ENCODE measurements around the gene ITGB3BP. TPM values are rescaled to one million over a fixed set of nuclear protein-coding genes. Genes with fewer than 3 reads are reported as not detected.
A peak's percentile ranks its signal among the peaks of the same experiment; 100 is the strongest.

Gene ITGB3BP
- total RNA-seq, 1 donor from 2014 or later, result 12.7 TPM

DNA sequence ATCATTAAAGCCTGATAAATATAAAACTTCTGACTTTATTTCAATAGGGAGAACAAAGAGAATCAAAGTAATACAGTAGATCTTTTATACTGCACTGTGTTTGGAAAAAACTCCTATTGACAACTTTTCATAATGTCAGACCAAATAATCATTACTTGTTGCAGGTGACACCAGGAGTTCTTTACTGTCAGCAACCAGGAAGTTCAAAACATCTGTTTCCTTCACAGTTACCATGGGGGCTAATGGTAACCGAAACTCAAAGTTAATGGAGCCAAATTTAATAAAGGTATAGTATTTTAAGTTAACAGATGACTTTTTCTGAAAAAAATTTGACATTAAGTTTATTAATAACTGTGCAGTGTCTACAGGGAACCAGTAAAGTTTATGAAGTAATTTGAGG is 10.9 kb upstream of the ITGB3BP start:
- TF ChIP-seq CTCF (IDR thresholded peaks at IDR 0.05), result no peak
- Mint-ChIP-seq H3K27ac (ENCODE audit: unreplicated experiment) (no peak overlapping the region), H3K4me3 (ENCODE audit: unreplicated experiment) (no peak overlapping the region), H3K27me3 (ENCODE audit: low read depth) (no peaks in the 10 kb centered on the region), H3K9me3 (ENCODE audit: low read depth) (no peaks in the 10 kb centered on the region), H3K36me3 (ENCODE audit: low read depth) (peaks cover 4% of the 10 kb centered on the region), H3K4me1 (ENCODE audit: low read depth) (no peaks in the 10 kb centered on the region)
- DNase-seq (ENCODE audit: low spot score), result no peak

DNA sequence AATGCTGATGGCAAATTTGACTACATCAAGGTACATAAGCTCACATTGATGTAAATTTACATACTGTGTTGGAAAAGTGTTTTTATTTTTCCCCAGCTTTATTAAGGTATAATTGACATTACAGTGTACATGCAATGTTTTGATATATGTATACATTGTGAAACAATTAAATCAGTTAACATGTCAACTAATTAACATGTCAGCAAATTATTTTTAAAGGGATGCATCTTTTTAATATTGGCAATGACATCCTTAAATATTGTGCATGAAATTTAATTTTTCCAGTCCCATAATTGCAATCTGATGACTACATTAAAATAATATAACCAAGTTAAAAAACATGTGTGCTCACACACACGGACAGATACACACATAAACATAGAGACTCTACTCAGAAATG is 9.7 kb upstream of the ITGB3BP start:
- no peak for TF ChIP-seq CTCF (IDR thresholded peaks at IDR 0.05)
- no peaks in the 10 kb centered on the region for H3K4me1 Mint-ChIP-seq (ENCODE audit: low read depth)
- DNase-seq (ENCODE audit: low spot score), result no peak

DNA sequence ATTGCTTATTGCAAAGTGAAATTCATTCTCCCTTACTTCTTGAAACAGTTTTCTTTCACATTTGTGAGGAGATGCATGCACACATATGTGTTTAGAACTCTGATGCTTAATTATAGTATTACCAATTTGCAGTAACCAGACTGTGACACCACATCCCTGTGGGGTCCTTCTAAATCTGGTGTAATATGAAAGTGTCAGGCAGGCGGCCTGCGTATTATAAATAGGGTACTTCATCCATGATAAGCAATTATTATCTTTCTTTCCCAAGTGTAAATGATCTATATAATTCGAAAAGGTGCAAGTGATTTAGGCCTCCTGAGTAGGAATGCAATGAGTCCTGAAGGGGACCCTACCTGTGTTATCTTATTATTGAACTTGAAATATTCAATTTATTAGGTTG is 1.2 kb upstream of the ITGB3BP start:
- Mint-ChIP-seq H3K4me3 (ENCODE audit: unreplicated experiment) (peak overlapping the region; percentile 81), H3K36me3 (ENCODE audit: low read depth) (no peaks in the 10 kb centered on the region), H3K4me1 (ENCODE audit: low read depth) (peaks cover 18% of the 10 kb centered on the region), H3K27ac (ENCODE audit: unreplicated experiment) (peak overlapping the region; percentile 95), H3K9me3 (ENCODE audit: low read depth) (no peaks in the 10 kb centered on the region), H3K27me3 (ENCODE audit: low read depth) (no peaks in the 10 kb centered on the region)
- no peak for TF ChIP-seq CTCF (IDR thresholded peaks at IDR 0.05)
- no peak for DNase-seq (ENCODE audit: low spot score)

More for the DNA sequence above, 9.7 kb upstream of the ITGB3BP start:
- Mint-ChIP-seq H3K4me3 (ENCODE audit: unreplicated experiment) (no peak overlapping the region), H3K9me3 (ENCODE audit: low read depth) (no peaks in the 10 kb centered on the region), H3K27ac (ENCODE audit: unreplicated experiment) (no peak overlapping the region), H3K36me3 (ENCODE audit: low read depth) (peaks cover 4% of the 10 kb centered on the region), H3K27me3 (ENCODE audit: low read depth) (no peaks in the 10 kb centered on the region)

GRCh38 chr1:63523738-63524137 is 713 bp upstream of the ITGB3BP start:
- Mint-ChIP-seq H3K36me3 (ENCODE audit: low read depth) (no peaks in the 10 kb centered on the region), H3K9me3 (ENCODE audit: low read depth) (no peaks in the 10 kb centered on the region), H3K4me1 (ENCODE audit: low read depth) (peaks cover 18% of the 10 kb centered on the region), H3K4me3 (ENCODE audit: unreplicated experiment) (peak overlapping the region; percentile 81), H3K27me3 (ENCODE audit: low read depth) (no peaks in the 10 kb centered on the region), H3K27ac (ENCODE audit: unreplicated experiment) (peak overlapping the region; percentile 95)
- DNase-seq (ENCODE audit: low spot score), result no peak
- no peak for TF ChIP-seq CTCF (IDR thresholded peaks at IDR 0.05)

DNA sequence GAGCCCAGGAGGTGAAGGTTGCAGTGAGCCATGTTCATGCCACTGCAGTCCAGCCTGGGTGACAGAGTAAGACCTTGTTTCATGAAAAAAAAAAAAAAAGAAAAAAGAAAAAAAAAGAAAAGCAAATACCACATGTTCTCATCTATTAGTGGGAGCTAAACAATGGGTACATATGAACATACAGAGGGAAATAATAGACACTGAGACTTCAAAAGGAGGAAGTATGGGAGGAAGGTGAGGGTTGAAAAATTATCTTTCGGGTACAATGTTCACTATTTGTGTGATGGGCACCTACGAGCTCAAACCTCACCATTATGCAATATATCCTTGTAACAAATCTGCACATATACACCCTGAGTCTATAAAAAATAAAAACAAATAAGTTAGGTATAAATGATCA is 6.4 kb downstream of the ITGB3BP start:
- H3K36me3 Mint-ChIP-seq (ENCODE audit: low read depth), result peaks cover 2% of the 10 kb centered on the region
- no peak overlapping the region for H3K4me3 Mint-ChIP-seq (ENCODE audit: unreplicated experiment)
- no peak for TF ChIP-seq CTCF (IDR thresholded peaks at IDR 0.05)
- no peak overlapping the region for H3K27ac Mint-ChIP-seq (ENCODE audit: unreplicated experiment)
- H3K27me3 Mint-ChIP-seq (ENCODE audit: low read depth), result no peaks in the 10 kb centered on the region
- no peak for DNase-seq (ENCODE audit: low spot score)
- peaks cover 7% of the 10 kb centered on the region for H3K9me3 Mint-ChIP-seq (ENCODE audit: low read depth)
- H3K4me1 Mint-ChIP-seq (ENCODE audit: low read depth), result no peaks in the 10 kb centered on the region
